Measurements from ENCODE around the gene GPR26.

Gene GPR26

GRCh38 chr10:123669886-123670285 lies 3.7 kb downstream of the GPR26 start:
- no peak overlapping the region for H4K8ac ChIP-seq (ENCODE audit: low read depth, low read length)
- no peak overlapping the region for H3K14ac ChIP-seq (ENCODE audit: low read length)
- H3K79me1 ChIP-seq (ENCODE audit: low read length) = no peaks in the 10 kb centered on the region
- H4K12ac ChIP-seq (ENCODE audit: low read depth, low read length) = no peak overlapping the region
- H2AK5ac ChIP-seq (ENCODE audit: low read length) = no peak overlapping the region
- H3K4ac ChIP-seq (ENCODE audit: low read depth, low read length) = no peak overlapping the region
- H2BK5ac ChIP-seq (ENCODE audit: low read depth, low read length, poor library complexity) = no peak overlapping the region
- H3K4me3 ChIP-seq (ENCODE audit: low read depth, low read length) = no peak overlapping the region
- H3K23ac ChIP-seq (ENCODE audit: low read length) = no peak overlapping the region
- H3K9me3 ChIP-seq (ENCODE audit: insufficient read depth, low read depth, low read length) = peaks cover 11% of the 10 kb centered on the region
- H3K36me3 ChIP-seq (ENCODE audit: control insufficient read depth in 1 of 2, insufficient read depth in 2 of 2, low read length in 2 of 2) = no peaks in the 10 kb centered on the region
- no peak overlapping the region for H2BK120ac ChIP-seq (ENCODE audit: insufficient read depth, low read length, poor library complexity)
- H2AFZ ChIP-seq (ENCODE audit: insufficient read depth, low read length, poor library complexity) = no peak overlapping the region
- H4K91ac ChIP-seq (ENCODE audit: low read depth, low read length) = no peak overlapping the region
- peaks cover 26% of the 10 kb centered on the region for H3K27me3 ChIP-seq (ENCODE audit: insufficient read depth, low read length)
- H3K79me2 ChIP-seq (ENCODE audit: control insufficient read depth, insufficient read depth, low read length, poor library complexity) = no peaks in the 10 kb centered on the region
- no peak overlapping the region for H3K9ac ChIP-seq (ENCODE audit: low read length)
- H3K27ac ChIP-seq (ENCODE audit: low read depth, low read length) = no peak overlapping the region
- peaks cover 0 to 5% of the 10 kb centered on the region in 2 experiments for H3K4me1 ChIP-seq (ENCODE audit: control insufficient read depth in 1 of 2, insufficient read depth in 2 of 2, low read length in 2 of 2)
- H2BK12ac ChIP-seq (ENCODE audit: low read length) = no peak overlapping the region
- no peak overlapping the region for H3K4me2 ChIP-seq (ENCODE audit: low read length)
- no peak for DNase-seq
- H3K18ac ChIP-seq (ENCODE audit: low read length) = no peak overlapping the region

- no peak overlapping the region for H3K4me3 ChIP-seq (ENCODE audit: low read depth, low read length)
- no peak overlapping the region for H2AFZ ChIP-seq (ENCODE audit: insufficient read depth, low read length, poor library complexity)
- H2AK5ac ChIP-seq (ENCODE audit: low read length) = no peak overlapping the region
- no peak overlapping the region for H3K27ac ChIP-seq (ENCODE audit: low read depth, low read length)
- H2BK12ac ChIP-seq (ENCODE audit: low read length) = no peak overlapping the region
- WGBS (ENCODE audit: extremely low coverage, insufficient coverage, insufficient read length) = no CpG with 5 or more reads among the region's 1 CpG
- no peaks in the 10 kb centered on the region for H3K9me3 ChIP-seq (ENCODE audit: insufficient read depth, low read depth, low read length)
- H4K8ac ChIP-seq (ENCODE audit: low read depth, low read length) = no peak overlapping the region
- H2BK120ac ChIP-seq (ENCODE audit: insufficient read depth, low read length, poor library complexity) = no peak overlapping the region
- H3K4ac ChIP-seq (ENCODE audit: low read depth, low read length) = no peak overlapping the region
- H3K36me3 ChIP-seq (ENCODE audit: control insufficient read depth in 1 of 2, insufficient read depth in 2 of 2, low read length in 2 of 2) = no peaks in the 10 kb centered on the region
- no peak overlapping the region for H3K4me2 ChIP-seq (ENCODE audit: low read length)
- no peak overlapping the region for H3K18ac ChIP-seq (ENCODE audit: low read length)
- no peak overlapping the region for H3K14ac ChIP-seq (ENCODE audit: low read length)
- no peaks in the 10 kb centered on the region for H3K79me1 ChIP-seq (ENCODE audit: low read length)
- H3K9ac ChIP-seq (ENCODE audit: low read length) = no peak overlapping the region
- DNase-seq = no peak
- no peak overlapping the region for H3K23ac ChIP-seq (ENCODE audit: low read length)
- H3K4me1 ChIP-seq (ENCODE audit: control insufficient read depth in 1 of 2, insufficient read depth in 2 of 2, low read length in 2 of 2) = peaks cover 0 to 3% of the 10 kb centered on the region in 2 experiments
- H4K12ac ChIP-seq (ENCODE audit: low read depth, low read length) = no peak overlapping the region
- no peaks in the 10 kb centered on the region for H3K27me3 ChIP-seq (ENCODE audit: insufficient read depth, low read length)
- H3K79me2 ChIP-seq (ENCODE audit: control insufficient read depth, insufficient read depth, low read length, poor library complexity) = no peaks in the 10 kb centered on the region
- H2BK5ac ChIP-seq (ENCODE audit: low read depth, low read length, poor library complexity) = no peak overlapping the region
- no peak overlapping the region for H4K91ac ChIP-seq (ENCODE audit: low read depth, low read length)
Observed at GRCh38 chr10:123673198-123673597, 7.0 kb downstream of the GPR26 start.

- H3K4me3 ChIP-seq (ENCODE audit: low read depth, low read length) = no peak overlapping the region
- H3K23ac ChIP-seq (ENCODE audit: low read length) = no peak overlapping the region
- no peak overlapping the region for H3K4me2 ChIP-seq (ENCODE audit: low read length)
- no peak overlapping the region for H4K12ac ChIP-seq (ENCODE audit: low read depth, low read length)
- no peak overlapping the region for H4K91ac ChIP-seq (ENCODE audit: low read depth, low read length)
- H3K9ac ChIP-seq (ENCODE audit: low read length) = no peak overlapping the region
- H3K4me1 ChIP-seq (ENCODE audit: control insufficient read depth in 1 of 2, insufficient read depth in 2 of 2, low read length in 2 of 2) = peaks cover 0 to 3% of the 10 kb centered on the region in 2 experiments
- no peaks in the 10 kb centered on the region for H3K36me3 ChIP-seq (ENCODE audit: control insufficient read depth in 1 of 2, insufficient read depth in 2 of 2, low read length in 2 of 2)
- DNase-seq = no peak
- no CpG with 5 or more reads among the region's 11 CpGs for WGBS (ENCODE audit: extremely low coverage, insufficient coverage, insufficient read length)
- H3K9me3 ChIP-seq (ENCODE audit: insufficient read depth, low read depth, low read length) = no peaks in the 10 kb centered on the region
- H3K79me1 ChIP-seq (ENCODE audit: low read length) = no peaks in the 10 kb centered on the region
- H3K18ac ChIP-seq (ENCODE audit: low read length) = no peak overlapping the region
- no peak overlapping the region for H2BK5ac ChIP-seq (ENCODE audit: low read depth, low read length, poor library complexity)
- H3K4ac ChIP-seq (ENCODE audit: low read depth, low read length) = no peak overlapping the region
- no peak overlapping the region for H2BK120ac ChIP-seq (ENCODE audit: insufficient read depth, low read length, poor library complexity)
- no peak overlapping the region for H3K14ac ChIP-seq (ENCODE audit: low read length)
- H3K27ac ChIP-seq (ENCODE audit: low read depth, low read length) = no peak overlapping the region
- H2BK12ac ChIP-seq (ENCODE audit: low read length) = no peak overlapping the region
- H2AK5ac ChIP-seq (ENCODE audit: low read length) = no peak overlapping the region
- no peaks in the 10 kb centered on the region for H3K79me2 ChIP-seq (ENCODE audit: control insufficient read depth, insufficient read depth, low read length, poor library complexity)
- no peaks in the 10 kb centered on the region for H3K27me3 ChIP-seq (ENCODE audit: insufficient read depth, low read length)
- H4K8ac ChIP-seq (ENCODE audit: low read depth, low read length) = no peak overlapping the region
- H2AFZ ChIP-seq (ENCODE audit: insufficient read depth, low read length, poor library complexity) = no peak overlapping the region
Observed at GRCh38 chr10:123674741-123675140, 8.6 kb downstream of the GPR26 start.

- H3K4me2 ChIP-seq (ENCODE audit: low read length) = no peak overlapping the region
- H3K14ac ChIP-seq (ENCODE audit: low read length) = no peak overlapping the region
- H3K4me1 ChIP-seq (ENCODE audit: control insufficient read depth in 1 of 2, insufficient read depth in 2 of 2, low read length in 2 of 2) = peaks cover 0 to 3% of the 10 kb centered on the region in 2 experiments
- H3K27me3 ChIP-seq (ENCODE audit: insufficient read depth, low read length) = no peaks in the 10 kb centered on the region
- no peak overlapping the region for H2AK5ac ChIP-seq (ENCODE audit: low read length)
- H2BK5ac ChIP-seq (ENCODE audit: low read depth, low read length, poor library complexity) = no peak overlapping the region
- no peak overlapping the region for H4K8ac ChIP-seq (ENCODE audit: low read depth, low read length)
- no peak overlapping the region for H3K4ac ChIP-seq (ENCODE audit: low read depth, low read length)
- H3K23ac ChIP-seq (ENCODE audit: low read length) = no peak overlapping the region
- H2AFZ ChIP-seq (ENCODE audit: insufficient read depth, low read length, poor library complexity) = no peak overlapping the region
- no peak overlapping the region for H2BK12ac ChIP-seq (ENCODE audit: low read length)
- DNase-seq = no peak
- no peaks in the 10 kb centered on the region for H3K79me2 ChIP-seq (ENCODE audit: control insufficient read depth, insufficient read depth, low read length, poor library complexity)
- no peak overlapping the region for H3K27ac ChIP-seq (ENCODE audit: low read depth, low read length)
- H3K9me3 ChIP-seq (ENCODE audit: insufficient read depth, low read depth, low read length) = no peaks in the 10 kb centered on the region
- H3K9ac ChIP-seq (ENCODE audit: low read length) = no peak overlapping the region
- no peaks in the 10 kb centered on the region for H3K36me3 ChIP-seq (ENCODE audit: control insufficient read depth in 1 of 2, insufficient read depth in 2 of 2, low read length in 2 of 2)
- no peaks in the 10 kb centered on the region for H3K79me1 ChIP-seq (ENCODE audit: low read length)
- H3K4me3 ChIP-seq (ENCODE audit: low read depth, low read length) = no peak overlapping the region
- no peak overlapping the region for H3K18ac ChIP-seq (ENCODE audit: low read length)
- no CpG with 5 or more reads among the region's 4 CpGs for WGBS (ENCODE audit: extremely low coverage, insufficient coverage, insufficient read length)
- H4K91ac ChIP-seq (ENCODE audit: low read depth, low read length) = no peak overlapping the region
- no peak overlapping the region for H2BK120ac ChIP-seq (ENCODE audit: insufficient read depth, low read length, poor library complexity)
- no peak overlapping the region for H4K12ac ChIP-seq (ENCODE audit: low read depth, low read length)
Observed at GRCh38 chr10:123675811-123676210, 9.7 kb downstream of the GPR26 start.

All from trophoblast cell (in vitro differentiated cells and primary cell).